ENCODE results near the gene MYOF. TPM values are rescaled to one million over a fixed set of nuclear protein-coding genes. Genes with fewer than 3 reads are reported as not detected.

Gene MYOF
- total and polyA plus RNA-seq, 2 of the 8 experiments (the other 6 are each of a cell fraction or from before 2014, with no cell fraction given) = 0.98 to 2.3 TPM

DNA sequence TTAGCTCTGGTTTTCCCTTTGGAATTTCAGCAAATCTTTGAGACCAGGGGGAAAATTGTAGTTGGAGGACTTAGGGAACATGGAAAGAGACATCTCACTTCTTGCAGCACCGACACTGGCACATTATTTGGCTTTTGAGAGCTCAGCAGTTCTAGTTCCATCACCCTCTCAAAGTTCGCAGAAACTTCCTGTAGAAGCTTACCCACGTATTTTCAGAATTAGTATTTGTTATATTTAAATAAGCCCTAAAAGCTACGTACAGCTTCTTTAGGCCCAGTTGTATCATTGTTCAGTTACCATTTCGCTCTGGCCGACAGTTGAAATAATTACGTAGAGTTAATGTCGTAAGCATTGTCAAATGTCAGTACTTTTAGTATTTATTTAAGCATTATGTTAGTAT, 27.7 kb upstream of the MYOF start:
- Histone ChIP-seq H2AK5ac (ENCODE audit: low read depth, low read length) (no peak overlapping the region), H3K9me3 (ENCODE audit: insufficient read depth in 2 of 2, low read depth in 1 of 2, low read length in 1 of 2) (no peaks in the 10 kb centered on the region), H4K8ac (ENCODE audit: extremely low read depth, insufficient read depth, low read length) (no peak overlapping the region), H3K79me2 (ENCODE audit: control insufficient read depth in 1 of 2, insufficient read depth in 2 of 2, low read length in 2 of 2) (no peaks in the 10 kb centered on the region), H3K56ac (replicated peaks; ENCODE audit: insufficient read length, low read depth, low read length) (no peak overlapping the region), H4K20me1 (replicated peaks in 1 of 2; ENCODE audit: control insufficient read depth in 1 of 2, insufficient read depth in 2 of 2, low read length in 2 of 2) (no peaks in the 10 kb centered on the region), H3K23ac (ENCODE audit: insufficient read length) (no peak overlapping the region), H2BK12ac (ENCODE audit: low read depth, low read length) (no peak overlapping the region), H2BK5ac (ENCODE audit: low read depth, low read length) (no peak overlapping the region), H3K23me2 (ENCODE audit: low read depth, low read length) (no peaks in the 10 kb centered on the region), H4K91ac (replicated peaks; ENCODE audit: insufficient read length, low read length) (no peak overlapping the region), H2BK20ac (ENCODE audit: low read length) (no peak overlapping the region), H3K14ac (ENCODE audit: insufficient read length) (no peak overlapping the region), H3K4me2 (ENCODE audit: insufficient read depth in 1 of 2, low read depth in 2 of 2, low read length in 2 of 2) (no peak overlapping the region), H3K27ac (ENCODE audit: low read depth, low read length) (no peak overlapping the region), H3K4me3 (ENCODE audit: extremely low read depth in 1 of 4, insufficient read depth in 2 of 4, low read depth in 3 of 4, low read length in 4 of 4) (no peak overlapping the region), H3K79me1 (ENCODE audit: low read depth, low read length) (no peaks in the 10 kb centered on the region), H3K4ac (replicated peaks; ENCODE audit: insufficient read length, low read depth, low read length) (no peak overlapping the region), H2BK15ac (ENCODE audit: low read length) (no peak overlapping the region), H3K36me3 (ENCODE audit: control insufficient read depth in 2 of 4, insufficient read depth in 4 of 4, low read length in 3 of 4) (peaks cover 2 to 22% (median 15%) of the 10 kb centered on the region in 4 experiments; a peak in 6 of 8 replicates), H3K4me1 (replicated peaks in 1 of 4; ENCODE audit: control insufficient read depth in 3 of 4, insufficient read depth in 4 of 4, low read length in 3 of 4) (no peaks in the 10 kb centered on the region; a peak in 1 of 7 replicates), H3K18ac (ENCODE audit: extremely low read depth, low read length) (no peak overlapping the region), H2BK120ac (replicated peaks; ENCODE audit: low read depth, low read length) (no peak overlapping the region), H4K5ac (ENCODE audit: insufficient read length, low read depth, low read length) (no peak overlapping the region), H2AFZ (ENCODE audit: low read length) (no peak overlapping the region), H3K9ac (replicated peaks in 1 of 4; ENCODE audit: extremely low read depth in 1 of 4, low read depth in 3 of 4, low read length in 3 of 4) (no peak overlapping the region), H3K27me3 (replicated peaks in 1 of 4; ENCODE audit: control insufficient read depth in 3 of 4, extremely low read depth in 1 of 4, insufficient read depth in 3 of 4, low read length in 3 of 4) (no peaks in the 10 kb centered on the region)
- DNase-seq (ENCODE audit: low read depth in 1 of 2, low spot score in 2 of 2) = no peak
- FAIRE-seq = no peak
- CTCF ChIA-PET (ENCODE audit: partially characterized antibody) = interaction anchor here (0.7 to 11.4 kb wide), 11 partner anchors 9 to 169 kb away, joined by 3 to 201 read pairs (median 7); partner anchors contain the start of gene MYOF
- WGBS, 2 experiments (ENCODE audit: extremely low coverage in 1 of 2, insufficient coverage in 1 of 2, insufficient read length in 1 of 2, insufficient replicate concordance in 2 of 2, low coverage in 1 of 2, low lambda C conversion rate in 2 of 2, missing lambda C conversion rate in 1 of 2) = 95% methylated on average over 8 of the region's 8 CpGs; no CpG with 5 or more reads in 1 of the 2 experiments
- POLR2A ChIA-PET (ENCODE audit: partially characterized antibody) = interaction anchor here (0.9 kb wide), 1 partner anchor 67 kb away, joined by 3 read pairs; no protein-coding TSS in a partner anchor
- TF ChIP-seq EZH2 (IDR thresholded peaks at IDR 0.05; ENCODE audit: low read depth, low read length, severe bottlenecking) (no peak), SUZ12 (IDR thresholded peaks at IDR 0.05; ENCODE audit: low read length) (no peak), TBP (IDR thresholded peaks at IDR 0.05; ENCODE audit: low read depth, low read length) (no peak), RAD21 (IDR thresholded peaks at IDR 0.05 in 1 of 2, conservative IDR thresholded peaks at IDR 0.05 in 1 of 2; ENCODE audit: low read depth in 2 of 2, low read length in 2 of 2) (no peak), GTF2F1 (IDR thresholded peaks at IDR 0.05; ENCODE audit: borderline replicate concordance, low read depth, low read length) (no peak), KDM1A (IDR thresholded peaks at IDR 0.05; ENCODE audit: borderline replicate concordance, low read length) (no peak), POLR2A (IDR thresholded peaks at IDR 0.05; ENCODE audit: control extremely low read depth in 1 of 2, low read depth in 2 of 2, low read length in 2 of 2) (no peak), SAP30 (IDR thresholded peaks at IDR 0.05; ENCODE audit: insufficient read depth, insufficient replicate concordance, low read length) (no peak), EGR1 (IDR thresholded peaks at IDR 0.05; ENCODE audit: borderline replicate concordance, low read depth, low read length) (no peak), RFX5 (IDR thresholded peaks at IDR 0.05; ENCODE audit: borderline replicate concordance, low read depth, low read length) (no peak), CBX8 (IDR thresholded peaks at IDR 0.05; ENCODE audit: borderline replicate concordance, low read depth, low read length) (no peak)
- TF ChIP-seq, protein P1, sequence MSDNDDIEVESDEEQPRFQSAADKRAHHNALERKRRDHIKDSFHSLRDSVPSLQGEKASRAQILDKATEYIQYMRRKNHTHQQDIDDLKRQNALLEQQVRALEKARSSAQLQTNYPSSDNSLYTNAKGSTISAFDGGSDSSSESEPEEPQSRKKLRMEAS (IDR thresholded peaks at IDR 0.05) = no peak
- TF ChIP-seq, protein P2, sequence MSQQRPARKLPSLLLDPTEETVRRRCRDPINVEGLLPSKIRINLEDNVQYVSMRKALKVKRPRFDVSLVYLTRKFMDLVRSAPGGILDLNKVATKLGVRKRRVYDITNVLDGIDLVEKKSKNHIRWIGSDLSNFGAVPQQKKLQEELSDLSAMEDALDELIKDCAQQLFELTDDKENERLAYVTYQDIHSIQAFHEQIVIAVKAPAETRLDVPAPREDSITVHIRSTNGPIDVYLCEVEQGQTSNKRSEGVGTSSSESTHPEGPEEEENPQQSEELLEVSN (IDR thresholded peaks at IDR 0.05) = no peak
